ENCODE data around the gene ING3.
A peak's percentile ranks its signal among the peaks of the same experiment; 100 is the strongest.

The ING3 gene

GRCh38 chr7:120988591-120989256 lies 38.1 kb downstream of the ING3 start, which contains the start of gene CPED1 (continued):
- peak; percentile 45 for TF ChIP-seq HIC1 (tag by site-specific recombination; IDR thresholded peaks at IDR 0.05)
- peak; percentile 78; the same call in 1 of the 2 replicates for TF ChIP-seq ZNF792 (tag by site-specific recombination; IDR thresholded peaks at IDR 0.05)
- TF ChIP-seq ZNF184 (tag by site-specific recombination; IDR thresholded peaks at IDR 0.05), result no peak
- peak; percentile 74 for TF ChIP-seq ZNF692 (tag by site-specific recombination; IDR thresholded peaks at IDR 0.05)
- TF ChIP-seq ZNF311 (tag by site-specific recombination; IDR thresholded peaks at IDR 0.05; ENCODE audit: borderline replicate concordance), result no peak
- TF ChIP-seq SP2 (tag by site-specific recombination; IDR thresholded peaks at IDR 0.05), result no peak
- TF ChIP-seq ZNF510 (tag by site-specific recombination; IDR thresholded peaks at IDR 0.05; ENCODE audit: insufficient replicate concordance), result no peak
- TF ChIP-seq ZFP69B (tag by site-specific recombination; IDR thresholded peaks at IDR 0.05), result no peak
- no peak for TF ChIP-seq ZNF473 (tag by site-specific recombination; IDR thresholded peaks at IDR 0.05)
- peak; percentile 90 for TF ChIP-seq ZSCAN4 (tag by site-specific recombination; IDR thresholded peaks at IDR 0.05)
- no peak for TF ChIP-seq INSM2 (tag by site-specific recombination; IDR thresholded peaks at IDR 0.05)
- 0 out of 2 replicates have a peak, but pooled peaks have one; percentile 44 for TF ChIP-seq ZNF561 (tag by site-specific recombination; IDR thresholded peaks at IDR 0.05; ENCODE audit: borderline replicate concordance)
- TF ChIP-seq ZNF747 (tag by site-specific recombination; IDR thresholded peaks at IDR 0.05), result no peak
- TF ChIP-seq ZNF600 (tag by site-specific recombination; IDR thresholded peaks at IDR 0.05), result peak; percentile 64; the same call in 1 of the 2 replicates
- TF ChIP-seq ZIC2 (tag by site-specific recombination; IDR thresholded peaks at IDR 0.05), result peak; percentile 61
- TF ChIP-seq ZNF549 (tag by site-specific recombination; IDR thresholded peaks at IDR 0.05), result no peak
- TF ChIP-seq ZXDB (tag by site-specific recombination; IDR thresholded peaks at IDR 0.05), result 0 out of 2 replicates have a peak, but pooled peaks have one; percentile 34
- no peak for TF ChIP-seq ZNF623 (tag by site-specific recombination; IDR thresholded peaks at IDR 0.05)
- TF ChIP-seq ZNF433 (tag by site-specific recombination; IDR thresholded peaks at IDR 0.05; ENCODE audit: low read depth), result no peak
- TF ChIP-seq ZSCAN23 (tag by site-specific recombination; IDR thresholded peaks at IDR 0.05), result no peak
- 0 out of 2 replicates have a peak, but pooled peaks have one; percentile 36 for TF ChIP-seq ZNF664 (tag by site-specific recombination; IDR thresholded peaks at IDR 0.05)
- TF ChIP-seq ZNF513 (tag by site-specific recombination; IDR thresholded peaks at IDR 0.05), result no peak
- peak; percentile 84 for TF ChIP-seq ZNF335 (tag by site-specific recombination; conservative IDR thresholded peaks at IDR 0.05)
- TF ChIP-seq AEBP2 (tag by site-specific recombination; IDR thresholded peaks at IDR 0.05; ENCODE audit: borderline replicate concordance), result no peak
- TF ChIP-seq ZNF114 (tag by site-specific recombination; IDR thresholded peaks at IDR 0.05), result no peak
- no peak for TF ChIP-seq ZNF571 (tag by site-specific recombination; IDR thresholded peaks at IDR 0.05)
- no peak for TF ChIP-seq ZNF677 (tag by site-specific recombination; IDR thresholded peaks at IDR 0.05)
- no peak for TF ChIP-seq ZNF624 (tag by site-specific recombination; IDR thresholded peaks at IDR 0.05)
- no peak for TF ChIP-seq ZNF658 (tag by site-specific recombination; IDR thresholded peaks at IDR 0.05)
- TF ChIP-seq ZNF121 (tag by site-specific recombination; IDR thresholded peaks at IDR 0.05), result no peak
- peak; percentile 61; the same call in 1 of the 2 replicates for TF ChIP-seq ZNF660 (tag by site-specific recombination; IDR thresholded peaks at IDR 0.05)
- no peak for TF ChIP-seq ZNF175 (tag by site-specific recombination; IDR thresholded peaks at IDR 0.05)
